HG03432 (cell line): ENCODE results near the gene SP6.

Source experiments
- ATAC-seq: cut with Tn5 transposase; IDR thresholded peaks from one replicate; pipeline ENCODE4 v1.9.1; 2021; ENCODE audit warnings: mild to moderate bottlenecking, moderate library complexity; ENCODE audit not compliant: unreplicated experiment

Gene SP6

GRCh38 chr17:47838636-47839035, 12.3 kb downstream of the SP6 start:
- ATAC-seq: no peak

GRCh38 chr17:47837401-47838039, 13.4 kb downstream of the SP6 start:
- ATAC-seq: no peak

- ATAC-seq: no peak
These were observed 14.4 kb downstream of the SP6 start for GRCh38 chr17:47836601-47837000.

- ATAC-seq: no peak
These were observed 16.2 kb downstream of the SP6 start for GRCh38 chr17:47834756-47835155.

GRCh38 chr17:47831934-47832327, 19.0 kb downstream of the SP6 start:
- ATAC-seq: peak; percentile 6

- ATAC-seq: peak; percentile 83
These were observed 19.7 kb downstream of the SP6 start, which contains the start of the genes LRRC46 and MRPL10 for GRCh38 chr17:47831003-47831933. Gene LRRC46, plus strand, starts transcription at chr17:47831670. Its CDS starts 320 bp downstream, at chr17:47831990. Gene MRPL10, minus strand, starts transcription at chr17:47831541. Its CDS starts 30 bp downstream, at chr17:47831511.

GRCh38 chr17:47830396-47831002, 20.5 kb downstream of the SP6 start:
- ATAC-seq: no peak

- ATAC-seq: no peak
These were observed 21.1 kb downstream of the SP6 start for GRCh38 chr17:47829870-47830269.

- no peak for ATAC-seq
These were observed 27.4 kb downstream of the SP6 start for GRCh38 chr17:47823519-47823918.

- ATAC-seq: no peak
These were observed 28.2 kb downstream of the SP6 start for GRCh38 chr17:47822785-47823184.

- peak; percentile 84 for ATAC-seq
These were observed 29.3 kb downstream of the SP6 start, which contains the start of gene OSBPL7 for GRCh38 chr17:47821424-47822391. Gene OSBPL7, minus strand, starts transcription at chr17:47821794. Its CDS starts 1,516 bp downstream, at chr17:47820278.

- ATAC-seq: peak; percentile 4
These were observed 29.9 kb downstream of the SP6 start for GRCh38 chr17:47821031-47821423.

- no peak for ATAC-seq
These were observed 30.8 kb downstream of the SP6 start for GRCh38 chr17:47820033-47820789.

- ATAC-seq: no peak
These were observed 31.5 kb downstream of the SP6 start for GRCh38 chr17:47819475-47819874.

GRCh38 chr17:47818002-47818695, 32.8 kb downstream of the SP6 start:
- ATAC-seq: no peak

GRCh38 chr17:47816947-47817346, 34.0 kb downstream of the SP6 start:
- ATAC-seq: no peak

- no peak for ATAC-seq
These were observed 34.7 kb downstream of the SP6 start for GRCh38 chr17:47816111-47816735.

GRCh38 chr17:47815106-47815918, 35.7 kb downstream of the SP6 start:
- no peak for ATAC-seq
